SK-N-MC (cell line): ENCODE measurements around the gene TRAPPC6A.

Experiments
- EZH2 ChIP-seq: fragments of 200-600 bp; sonication (generic); IDR thresholded peaks from one replicate; pipeline ENCODE4 v1.6.1; 2017; ENCODE audit warnings: antibody characterized with exemption
- FOXP2 ChIP-seq: optimal IDR thresholded peaks from 2 replicates; pipeline ENCODE3; 2011; ENCODE audit warnings: mild to moderate bottlenecking, moderate library complexity; ENCODE audit not compliant: insufficient read depth; ENCODE audit errors: extremely low read length, control extremely low read depth
- POLR2AphosphoS5 ChIP-seq: IDR thresholded peaks from 2 replicates; pipeline ENCODE4 v1.6.1; 2012; ENCODE audit warnings: mild to moderate bottlenecking, low read depth, low read length, borderline replicate concordance

DNA sequence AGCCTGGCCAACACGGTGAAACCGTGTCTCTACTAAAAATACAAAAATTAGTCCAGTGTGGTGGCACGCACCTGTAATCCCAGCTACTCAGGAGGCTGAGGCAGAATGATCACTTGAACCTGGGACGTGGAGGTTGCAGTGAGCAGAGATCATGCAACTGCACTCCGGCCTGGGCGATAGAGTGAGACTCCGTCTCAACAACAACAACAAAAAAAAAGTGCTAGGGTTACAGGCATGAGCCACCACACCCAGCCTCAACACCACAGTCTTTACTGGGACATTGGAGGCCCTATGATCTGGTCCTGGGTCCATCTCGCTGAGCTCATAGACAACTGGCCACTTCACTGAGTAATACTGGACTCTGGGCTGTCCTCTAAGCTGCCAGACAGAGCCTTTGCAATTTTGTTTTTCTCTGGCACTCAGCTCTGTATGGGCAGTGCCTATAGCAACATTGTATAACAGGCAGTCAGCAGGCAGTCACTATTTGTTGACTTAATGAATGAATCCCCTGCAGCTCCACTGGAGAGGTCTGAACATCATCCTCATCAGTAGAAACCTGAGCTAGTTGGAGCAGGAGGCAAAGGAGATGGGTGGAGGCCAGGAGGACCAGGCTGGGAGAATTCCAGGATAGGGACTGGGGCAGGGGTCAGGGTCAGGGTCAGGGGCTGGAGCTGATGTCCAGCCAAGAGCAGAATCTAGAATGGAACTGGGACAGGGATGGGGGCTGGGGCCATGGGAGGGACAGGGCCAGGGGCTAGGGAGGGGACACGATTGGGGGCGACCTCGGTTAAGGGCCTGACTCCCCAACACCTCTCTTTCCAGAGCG, 8.7 kb upstream of the TRAPPC6A start:
- TF ChIP-seq POLR2AphosphoS5: no peak
- TF ChIP-seq FOXP2: no peak
- no peak for TF ChIP-seq EZH2
